ENCODE data around the gene JAKMIP1.

- TF ChIP-seq, protein P1, sequence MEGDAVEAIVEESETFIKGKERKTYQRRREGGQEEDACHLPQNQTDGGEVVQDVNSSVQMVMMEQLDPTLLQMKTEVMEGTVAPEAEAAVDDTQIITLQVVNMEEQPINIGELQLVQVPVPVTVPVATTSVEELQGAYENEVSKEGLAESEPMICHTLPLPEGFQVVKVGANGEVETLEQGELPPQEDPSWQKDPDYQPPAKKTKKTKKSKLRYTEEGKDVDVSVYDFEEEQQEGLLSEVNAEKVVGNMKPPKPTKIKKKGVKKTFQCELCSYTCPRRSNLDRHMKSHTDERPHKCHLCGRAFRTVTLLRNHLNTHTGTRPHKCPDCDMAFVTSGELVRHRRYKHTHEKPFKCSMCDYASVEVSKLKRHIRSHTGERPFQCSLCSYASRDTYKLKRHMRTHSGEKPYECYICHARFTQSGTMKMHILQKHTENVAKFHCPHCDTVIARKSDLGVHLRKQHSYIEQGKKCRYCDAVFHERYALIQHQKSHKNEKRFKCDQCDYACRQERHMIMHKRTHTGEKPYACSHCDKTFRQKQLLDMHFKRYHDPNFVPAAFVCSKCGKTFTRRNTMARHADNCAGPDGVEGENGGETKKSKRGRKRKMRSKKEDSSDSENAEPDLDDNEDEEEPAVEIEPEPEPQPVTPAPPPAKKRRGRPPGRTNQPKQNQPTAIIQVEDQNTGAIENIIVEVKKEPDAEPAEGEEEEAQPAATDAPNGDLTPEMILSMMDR (IDR thresholded peaks at IDR 0.05): no peak
- no peak for TF ChIP-seq POLR2A (IDR thresholded peaks at IDR 0.05)
Observed at GRCh38 chr4:6110681-6111353, 89.5 kb downstream of the JAKMIP1 start.
